Spleen (tissue), 11 donors: ENCODE results near the gene SNRPD3. TPM values are rescaled to one million over a fixed set of nuclear protein-coding genes. Genes with fewer than 3 reads are reported as not detected.

Source experiments
- DNase-seq: peaks from one replicate; pipeline ENCODE4 v3.0.0-alpha.2; 2020
- H3K27ac ChIP-seq, 8 donors: fragments of 200-600 bp; sonication (generic) in 7 of 8; 1 replicate in 4 of 8; 2 replicates in 4 of 8; pipeline versions ENCODE4 v1.5.0 to v1.8.0; 2016 to 2021; ENCODE audit warnings: inconsistent platforms in 4 of 8, mild to moderate bottlenecking in 4 of 8, moderate library complexity in 1 of 8
- H3K27me3 ChIP-seq, 7 donors: fragments of 200-600 bp; sonication (generic) in 6 of 7; replicated peaks in 1 of 7; 1 replicate in 4 of 7; 2 replicates in 3 of 7; pipeline versions ENCODE4 v1.5.0 to v1.8.0; 2016 to 2021; ENCODE audit warnings: inconsistent platforms in 3 of 7, mild to moderate bottlenecking in 1 of 7
- H3K36me3 ChIP-seq, 6 donors: fragments of 200-600 bp; sonication (generic) in 5 of 6; 1 replicate in 4 of 6; 2 replicates in 2 of 6; pipeline versions ENCODE4 v1.5.0 to v1.8.0; 2016 to 2021; ENCODE audit warnings: inconsistent platforms in 2 of 6
- H3K4me1 ChIP-seq, 6 donors: fragments of 200-600 bp; sonication (generic) in 5 of 6; 1 replicate in 3 of 6; 2 replicates in 3 of 6; pipeline versions ENCODE4 v1.5.0 to v1.8.0; 2016 to 2021; ENCODE audit warnings: inconsistent platforms in 3 of 6
- H3K4me3 ChIP-seq, 8 donors: fragments of 200-600 bp; sonication (generic) in 7 of 8; 1 replicate in 4 of 8; 2 replicates in 4 of 8; pipeline versions ENCODE4 v1.5.0 to v1.8.0; 2016 to 2021; ENCODE audit warnings: inconsistent platforms in 4 of 8, mild to moderate bottlenecking in 4 of 8, moderate library complexity in 2 of 8
- H3K9me3 ChIP-seq, 8 donors: fragments of 200-600 bp; sonication (generic) in 7 of 8; 1 replicate in 4 of 8; 2 replicates in 4 of 8; pipeline versions ENCODE4 v1.5.0 to v1.8.0; 2016 to 2021; ENCODE audit warnings: inconsistent platforms in 4 of 8
- CTCF ChIP-seq, 11 experiments: fragments of 200-600 bp in 7 of 11; fragments of 450-650 bp in 4 of 11; sonication (generic) in 4 of 11; IDR thresholded peaks in 8 of 11; conservative IDR thresholded peaks in 3 of 11; 1 replicate in 7 of 11; 2 replicates in 4 of 11; pipeline versions ENCODE4 v1.4.0 to v1.8.0; 2016 to 2021; ENCODE audit warnings: antibody characterized with exemption in 11 of 11, inconsistent platforms in 4 of 11, mild to moderate bottlenecking in 1 of 11
- POLR2A ChIP-seq, 3 donors: fragments of 450-650 bp; IDR thresholded peaks; one replicate each; pipeline ENCODE4 v1.5.1; 2017; ENCODE audit warnings: antibody characterized with exemption in 3 of 3, mild to moderate bottlenecking in 1 of 3
- POLR2AphosphoS5 ChIP-seq, 3 donors: sonication (generic); formaldehyde crosslinking; IDR thresholded peaks; one replicate each; pipeline ENCODE4 v1.5.1; 2017; ENCODE audit warnings: antibody characterized with exemption in 3 of 3
- WGBS, 5 donors: extraction: QIAGEN DNeasy Blood & Tissue Kit in 3 of 5; methylation state at CpG; one replicate each; pipeline versions ENCODE4 v1.1.5 to v1.1.7; 2013 to 2018; 5-methylcytosine and 5-hydroxymethylcytosine counted together
- intact Hi-C: fragments of 100-400 bp; cut with DNase I; formaldehyde crosslinking; loops from one replicate; pipeline ENCODE4 v1.15.0; 2023; ENCODE audit warnings: low total_unique reads
- polyA plus RNA-seq, 3 donors: library from polyadenylated mRNA; stranded (reverse); fragments of 200-250 nt; gene quantifications; one replicate each; pipeline ENCODE4 v1.2.1, GENCODE V29; 2013
- total RNA-seq, 7 donors: library from RNA; depleted of rRNA in 3 of 7; stranded (reverse); fragments of >200 nt in 3 of 7; fragmentation: NEBNext Ultra II Directional in 4 of 7; extraction: Animal tissue kit (Norgen Biotek cat#: 25700) in 4 of 7; gene quantifications; one replicate each; pipeline versions ENCODE4 v1.1.0 to v1.2.1, GENCODE V29; 2016 to 2021
- donor health status: healthy with polysubstance abuse.
- donor health status: DM: no; HTN: no; CAD: no; lungs with moderate emphysema.
- donor health status: DM: no; HTN: no; CAD: no.
- donor health status: Bipolar disorder and iron deficiency.
- donor health status: healthy.
- donor health status: DM: no; HTN: no; CAD: no.
- donor health status: DM: yes; HTN: yes; CAD: no.

The SNRPD3 gene
- total and polyA plus RNA-seq, 10 donors = 52.0 to 142 (median 92.5) TPM

DNA sequence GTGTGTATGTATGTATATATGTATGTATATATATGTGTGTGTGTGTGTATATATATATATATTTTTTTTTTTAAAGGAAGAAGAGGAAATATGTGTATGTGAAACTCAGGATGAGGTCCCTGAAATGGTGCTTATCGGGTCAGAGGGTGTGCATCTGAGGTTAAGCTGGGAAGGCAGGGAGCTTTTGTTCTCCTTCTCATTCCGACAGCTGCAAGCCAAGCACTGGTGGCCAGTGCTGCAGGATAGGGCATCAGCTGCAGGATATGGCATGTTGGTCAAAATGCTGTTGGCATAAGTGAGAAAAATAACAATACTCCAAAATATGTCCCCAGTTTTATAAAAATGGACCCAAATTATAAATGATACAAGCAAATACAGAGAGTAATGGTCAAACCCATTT is 7.4 kb downstream of the SNRPD3 start:
- H3K9me3 ChIP-seq = no peaks in the 10 kb centered on the region
- H3K4me3 ChIP-seq = no peak overlapping the region
- intact Hi-C loops = no loop called here
- WGBS, 5 donors = 83 to 100% (median 85%) methylated on average over 2 of the region's 2 CpGs
- peaks cover 34 to 99% (median 68%) of the 10 kb centered on the region in 6 donors for H3K4me1 ChIP-seq
- DNase-seq = peak; percentile 5
- no peaks in the 10 kb centered on the region for H3K27me3 ChIP-seq
- no peak for TF ChIP-seq CTCF (IDR thresholded peaks at IDR 0.05 in 8 of 11, conservative IDR thresholded peaks at IDR 0.05 in 3 of 11)
- TF ChIP-seq POLR2AphosphoS5 (IDR thresholded peaks at IDR 0.05) = no peak
- no peak for TF ChIP-seq POLR2A (IDR thresholded peaks at IDR 0.05)
- H3K27ac ChIP-seq = no peak overlapping the region
- H3K36me3 ChIP-seq = peaks cover 0 to 100% (median 47%) of the 10 kb centered on the region in 6 donors

DNA sequence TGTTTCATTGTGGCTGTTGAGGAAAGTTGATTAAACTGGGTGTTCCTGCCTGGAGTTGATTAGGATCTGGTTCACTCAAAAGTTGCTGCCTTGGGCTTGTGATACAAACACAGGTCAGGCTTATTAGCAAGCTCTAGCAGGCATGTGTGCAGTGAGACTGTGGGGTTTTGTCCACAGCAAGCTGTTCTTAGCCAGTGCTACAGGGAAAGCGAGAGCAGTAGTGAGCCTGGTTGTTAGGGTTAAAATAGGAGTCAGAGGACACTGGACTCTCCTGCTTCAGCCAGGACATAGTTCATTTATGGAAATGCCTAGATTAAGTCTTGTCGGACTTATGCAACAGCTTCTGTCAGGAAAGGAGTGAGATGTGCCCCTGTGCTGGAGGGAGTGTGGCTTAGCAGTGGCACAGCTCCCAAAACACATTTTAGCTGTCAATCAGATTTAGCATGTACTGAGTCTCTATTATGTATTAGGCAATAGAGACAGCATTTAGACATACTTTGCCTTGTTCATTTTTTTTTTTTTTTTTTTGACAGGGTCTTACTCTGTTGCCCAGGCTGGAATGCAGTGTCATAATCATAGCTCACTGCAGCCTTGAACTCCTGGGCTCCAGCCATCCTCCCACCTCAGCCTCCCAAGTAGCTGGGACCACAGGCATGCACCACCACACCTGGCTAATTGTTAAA is 8.7 kb downstream of the SNRPD3 start:
- peaks cover 24 to 86% (median 56%) of the 10 kb centered on the region in 6 donors for H3K4me1 ChIP-seq
- peak; percentile 14 for DNase-seq
- no peak overlapping the region for H3K4me3 ChIP-seq
- H3K36me3 ChIP-seq = peaks cover 0 to 100% (median 48%) of the 10 kb centered on the region in 6 donors
- intact Hi-C loops = no loop called here
- H3K9me3 ChIP-seq = no peaks in the 10 kb centered on the region
- TF ChIP-seq CTCF (IDR thresholded peaks at IDR 0.05 in 8 of 11, conservative IDR thresholded peaks at IDR 0.05 in 3 of 11) (no peak), POLR2A (IDR thresholded peaks at IDR 0.05) (no peak), POLR2AphosphoS5 (IDR thresholded peaks at IDR 0.05) (peak in 1 of 3 donors; percentile 60)
- peak overlapping the region in 6 of 8 donors; percentile 21 to 54 (median 44) for H3K27ac ChIP-seq
- 68 to 79% (median 75%) methylated on average over 2 of the region's 2 CpGs for WGBS, 5 donors
- no peaks in the 10 kb centered on the region for H3K27me3 ChIP-seq

- WGBS, 5 donors = 82 to 93% (median 91%) methylated on average over 2 of the region's 2 CpGs
- intact Hi-C loops = no loop called here
- Histone ChIP-seq H3K4me3 (no peak overlapping the region), H3K4me1 (peaks cover 20 to 81% (median 52%) of the 10 kb centered on the region in 6 donors), H3K9me3 (no peaks in the 10 kb centered on the region), H3K36me3 (peaks cover 0 to 100% (median 49%) of the 10 kb centered on the region in 6 donors), H3K27ac (peak overlapping the region in 3 of 8 donors; percentile 23 to 39 (median 33)), H3K27me3 (no peaks in the 10 kb centered on the region)
- DNase-seq = peak; percentile 18
- TF ChIP-seq POLR2AphosphoS5 (IDR thresholded peaks at IDR 0.05) (no peak), POLR2A (IDR thresholded peaks at IDR 0.05) (no peak), CTCF (IDR thresholded peaks at IDR 0.05 in 8 of 11, conservative IDR thresholded peaks at IDR 0.05 in 3 of 11) (no peak)
Measured at GRCh38 chr22:24565077-24565476, 9.3 kb downstream of the SNRPD3 start.

GRCh38 chr22:24566899-24567511 is 11.2 kb downstream of the SNRPD3 start:
- Histone ChIP-seq H3K27ac (peak overlapping the region in 1 of 8 donors; percentile 13), H3K36me3 (peaks cover 0 to 100% (median 55%) of the 10 kb centered on the region in 6 donors), H3K4me3 (no peak overlapping the region), H3K4me1 (peaks cover 20 to 61% (median 42%) of the 10 kb centered on the region in 6 donors), H3K27me3 (no peaks in the 10 kb centered on the region), H3K9me3 (no peaks in the 10 kb centered on the region)
- DNase-seq = no peak
- WGBS, 5 donors = 58 to 80% (median 73%) methylated on average over 8 of the region's 8 CpGs
- intact Hi-C loops = no loop called here
- TF ChIP-seq POLR2AphosphoS5 (IDR thresholded peaks at IDR 0.05) (no peak), POLR2A (IDR thresholded peaks at IDR 0.05) (no peak), CTCF (IDR thresholded peaks at IDR 0.05 in 8 of 11, conservative IDR thresholded peaks at IDR 0.05 in 3 of 11) (no peak)
